NB4 (cell line): ENCODE measurements around the gene SMARCA4.

Experiments
- CTCF ChIP-seq: IDR thresholded peaks from one replicate; pipeline ENCODE4 v1.5.1; 2012; ENCODE audit warnings: low read depth, low read length
- MAX ChIP-seq: IDR thresholded peaks from 2 replicates; pipeline ENCODE4 v1.6.1; 2011; ENCODE audit warnings: low read depth, low read length
- POLR2A ChIP-seq: IDR thresholded peaks from 2 replicates; pipeline ENCODE4 v1.6.1; 2011; ENCODE audit warnings: mild to moderate bottlenecking; ENCODE audit not compliant: insufficient read length; ENCODE audit errors: extremely low read depth

GRCh38 chr19:11025006-11025405 lies 64.2 kb downstream of the SMARCA4 start:
- no peak for TF ChIP-seq POLR2A
- TF ChIP-seq CTCF = no peak
- no peak for TF ChIP-seq MAX
